Measurements from ENCODE around the gene C20orf144. TPM values are rescaled to one million over a fixed set of nuclear protein-coding genes. Genes with fewer than 3 reads are reported as not detected.
A peak's percentile ranks its signal among the peaks of the same experiment; 100 is the strongest.

Gene C20orf144
- total RNA-seq, 4 donors from 2014 or later = not detected

DNA sequence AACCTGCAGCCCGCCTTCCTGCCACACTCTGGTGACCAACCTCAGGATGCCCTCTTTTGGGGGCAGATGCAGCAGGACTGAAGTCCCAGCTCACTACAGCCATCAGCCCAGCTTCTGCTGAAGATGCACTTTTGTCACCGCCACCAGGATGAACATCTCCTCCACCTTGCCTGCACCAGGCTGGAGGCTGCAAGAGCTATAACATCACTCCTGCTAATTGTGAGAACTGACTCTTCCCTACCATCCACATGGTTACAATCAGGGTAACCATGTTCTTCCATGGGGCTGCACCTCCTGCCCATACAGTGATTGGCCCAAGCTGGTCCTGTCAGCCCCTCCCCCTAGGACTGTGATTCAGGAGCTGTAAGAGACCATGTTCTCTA is 2.6 kb downstream of the C20orf144 start:
- no peak for DNase-seq (ENCODE audit: low spot score in 2 of 2)
- H3K27ac ChIP-seq = no peak overlapping the region
- TF ChIP-seq EP300 (IDR thresholded peaks at IDR 0.05) = no peak
- no peak for TF ChIP-seq POLR2A (IDR thresholded peaks at IDR 0.05)
- no peak for TF ChIP-seq POLR2AphosphoS5 (IDR thresholded peaks at IDR 0.05)
- TF ChIP-seq, protein P1, sequence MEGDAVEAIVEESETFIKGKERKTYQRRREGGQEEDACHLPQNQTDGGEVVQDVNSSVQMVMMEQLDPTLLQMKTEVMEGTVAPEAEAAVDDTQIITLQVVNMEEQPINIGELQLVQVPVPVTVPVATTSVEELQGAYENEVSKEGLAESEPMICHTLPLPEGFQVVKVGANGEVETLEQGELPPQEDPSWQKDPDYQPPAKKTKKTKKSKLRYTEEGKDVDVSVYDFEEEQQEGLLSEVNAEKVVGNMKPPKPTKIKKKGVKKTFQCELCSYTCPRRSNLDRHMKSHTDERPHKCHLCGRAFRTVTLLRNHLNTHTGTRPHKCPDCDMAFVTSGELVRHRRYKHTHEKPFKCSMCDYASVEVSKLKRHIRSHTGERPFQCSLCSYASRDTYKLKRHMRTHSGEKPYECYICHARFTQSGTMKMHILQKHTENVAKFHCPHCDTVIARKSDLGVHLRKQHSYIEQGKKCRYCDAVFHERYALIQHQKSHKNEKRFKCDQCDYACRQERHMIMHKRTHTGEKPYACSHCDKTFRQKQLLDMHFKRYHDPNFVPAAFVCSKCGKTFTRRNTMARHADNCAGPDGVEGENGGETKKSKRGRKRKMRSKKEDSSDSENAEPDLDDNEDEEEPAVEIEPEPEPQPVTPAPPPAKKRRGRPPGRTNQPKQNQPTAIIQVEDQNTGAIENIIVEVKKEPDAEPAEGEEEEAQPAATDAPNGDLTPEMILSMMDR (IDR thresholded peaks at IDR 0.05) = no peak
- H3K4me1 ChIP-seq = peaks cover 52% of the 10 kb centered on the region
- 96% methylated on average over 2 of the region's 2 CpGs for WGBS
- peaks cover 5% of the 10 kb centered on the region for H3K36me3 ChIP-seq
- H3K4me3 ChIP-seq = no peak overlapping the region
- no peaks in the 10 kb centered on the region for H3K27me3 ChIP-seq
- H3K9me3 ChIP-seq = no peaks in the 10 kb centered on the region

DNA sequence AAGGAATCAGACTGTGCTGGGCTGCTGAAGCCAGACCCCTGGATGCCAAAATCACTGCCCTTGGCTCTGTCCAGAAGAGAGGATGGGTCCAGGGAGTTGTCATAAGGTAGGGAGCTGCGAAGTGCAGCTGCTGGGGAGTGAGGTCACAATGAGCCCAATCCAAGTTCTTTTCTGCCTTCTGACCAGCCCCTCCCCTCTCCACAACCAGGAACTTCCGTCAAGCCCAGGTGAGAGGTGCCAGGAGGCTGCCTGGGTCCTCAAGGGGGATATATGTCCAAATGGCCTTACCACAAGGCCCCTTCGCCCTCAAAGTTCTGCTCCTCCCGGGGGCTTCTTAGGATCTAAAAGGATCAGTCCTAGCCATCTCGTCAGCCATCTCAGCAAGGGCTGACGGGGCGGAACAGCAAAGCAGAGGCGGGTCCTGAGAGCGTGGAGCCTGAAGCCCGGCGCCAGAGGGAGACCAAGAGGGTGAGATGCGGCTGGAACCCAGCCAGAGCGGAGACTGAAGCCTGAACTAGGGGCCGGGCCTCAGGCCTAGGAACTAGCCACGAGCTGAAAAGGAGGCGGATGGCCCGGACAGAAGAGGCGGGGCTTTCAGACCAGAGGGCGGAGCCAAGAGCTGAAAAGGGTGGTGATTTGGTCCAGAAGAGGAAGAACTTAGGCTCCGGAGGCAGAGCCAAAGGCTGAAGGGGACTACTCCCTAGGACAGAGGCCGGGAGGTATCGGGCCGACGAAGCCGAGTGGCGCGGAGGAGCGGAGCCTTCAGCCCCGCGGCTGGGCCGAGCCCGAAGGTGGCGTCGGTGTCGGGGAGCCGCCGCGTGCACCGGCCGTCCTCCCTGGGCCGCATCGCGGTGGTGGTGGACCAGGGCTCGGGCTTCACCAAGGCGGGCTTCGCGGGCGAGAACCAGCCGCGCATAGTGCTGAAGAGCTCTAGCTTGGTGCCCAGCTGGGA is 4.4 kb downstream of the C20orf144 start, which contains the start of gene ACTL10:
Gene ACTL10 (plus strand): TSS at position 651 of the 952 bp plus-strand sequence. CDS start 555 bp downstream, outside the sequence.
- Histone ChIP-seq H3K27ac (peak within 1 kb of the TSS; percentile 71), H3K27me3 (no peaks in the 10 kb centered on the region), H3K4me1 (peaks cover 53% of the 10 kb centered on the region), H3K9me3 (no peaks in the 10 kb centered on the region), H3K4me3 (peak within 1 kb of the TSS; percentile 56), H3K36me3 (peaks cover 2% of the 10 kb centered on the region)
- peak; percentile 98 for DNase-seq (ENCODE audit: low spot score in 2 of 2)
- under 1% methylated on average over 42 of the region's 50 CpGs for WGBS
- TF ChIP-seq POLR2A (IDR thresholded peaks at IDR 0.05) (peak in 1 of 2 donors; percentile 40), POLR2AphosphoS5 (IDR thresholded peaks at IDR 0.05) (no peak), EP300 (IDR thresholded peaks at IDR 0.05) (no peak)
- TF ChIP-seq, protein P1 (IDR thresholded peaks at IDR 0.05) = peak in 1 of 2 donors; percentile 29

DNA sequence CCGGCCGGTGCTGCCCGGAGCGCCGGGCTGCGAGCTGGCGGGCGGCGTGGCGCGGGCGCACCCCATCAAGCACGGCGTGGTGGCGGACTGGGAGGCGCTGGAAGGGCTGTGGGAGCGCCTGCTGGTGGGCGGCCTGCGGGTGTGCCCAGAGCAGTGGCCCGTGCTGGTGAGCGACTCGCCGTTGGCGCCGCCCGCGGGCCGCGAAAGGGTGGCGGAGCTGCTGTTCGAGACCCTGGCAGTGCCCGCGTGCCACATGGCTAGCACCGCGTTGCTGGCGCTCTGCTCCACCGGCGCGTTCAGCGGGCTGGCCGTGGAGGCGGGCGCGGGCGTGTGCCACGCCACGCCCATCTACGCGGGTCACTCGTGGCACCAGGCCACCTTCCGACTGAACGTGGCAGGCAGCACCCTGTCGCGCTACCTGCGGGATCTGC is 5.1 kb downstream of the C20orf144 start:
- no peaks in the 10 kb centered on the region for H3K27me3 ChIP-seq
- H3K9me3 ChIP-seq = no peaks in the 10 kb centered on the region
- WGBS = 0% methylated on average over 19 of the region's 55 CpGs
- peak overlapping the region; percentile 56 for H3K4me3 ChIP-seq
- TF ChIP-seq EP300 (IDR thresholded peaks at IDR 0.05) = no peak
- no peak for TF ChIP-seq POLR2AphosphoS5 (IDR thresholded peaks at IDR 0.05)
- no peak for TF ChIP-seq POLR2A (IDR thresholded peaks at IDR 0.05)
- TF ChIP-seq, protein P1 (IDR thresholded peaks at IDR 0.05) = no peak
- peaks cover 4% of the 10 kb centered on the region for H3K36me3 ChIP-seq
- H3K27ac ChIP-seq = peak overlapping the region; percentile 71
- no peak for DNase-seq (ENCODE audit: low spot score in 2 of 2)
- H3K4me1 ChIP-seq = peaks cover 55% of the 10 kb centered on the region

DNA sequence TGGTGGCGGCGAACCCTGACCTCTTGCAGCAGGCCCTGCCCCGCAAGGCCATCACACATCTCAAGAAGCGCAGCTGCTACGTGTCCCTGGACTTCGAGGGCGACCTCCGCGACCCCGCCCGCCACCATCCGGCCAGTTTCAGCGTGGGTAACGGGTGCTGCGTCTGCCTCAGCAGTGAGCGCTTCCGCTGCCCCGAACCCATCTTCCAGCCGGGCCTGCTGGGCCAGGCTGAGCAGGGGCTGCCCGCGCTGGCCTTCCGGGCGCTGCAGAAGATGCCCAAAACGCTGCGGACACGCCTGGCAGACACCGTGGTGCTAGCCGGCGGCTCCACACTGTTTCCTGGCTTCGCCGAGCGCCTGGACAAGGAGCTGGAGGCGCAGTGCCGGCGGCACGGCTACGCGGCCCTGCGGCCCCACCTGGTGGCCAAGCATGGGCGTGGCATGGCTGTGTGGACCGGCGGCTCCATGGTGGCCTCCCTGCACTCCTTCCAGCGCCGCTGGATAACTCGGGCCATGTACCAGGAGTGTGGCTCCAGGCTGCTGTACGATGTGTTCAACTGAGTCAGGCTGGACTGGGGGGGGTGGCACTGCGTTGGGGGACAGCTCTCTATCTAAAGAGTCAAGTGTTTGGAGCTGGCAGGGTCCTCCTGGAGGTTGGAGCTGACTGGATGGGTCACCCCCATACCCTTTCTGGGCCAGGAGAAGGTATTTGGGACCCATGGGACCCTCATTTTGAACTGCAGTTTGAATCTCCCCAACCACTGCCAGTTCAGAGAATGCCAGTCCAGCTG is 5.7 kb downstream of the C20orf144 start:
- peak overlapping the region; percentile 71 for H3K27ac ChIP-seq
- H3K9me3 ChIP-seq = no peaks in the 10 kb centered on the region
- peaks cover 58% of the 10 kb centered on the region for H3K4me1 ChIP-seq
- WGBS = 0% methylated on average over 11 of the region's 47 CpGs
- H3K36me3 ChIP-seq = peaks cover 4% of the 10 kb centered on the region
- TF ChIP-seq POLR2AphosphoS5 (IDR thresholded peaks at IDR 0.05) (peak in 1 of 3 donors; percentile 28), EP300 (IDR thresholded peaks at IDR 0.05) (no peak), POLR2A (IDR thresholded peaks at IDR 0.05) (no peak)
- TF ChIP-seq, protein P1 (IDR thresholded peaks at IDR 0.05) = peak; percentile 82 to 90
- peak overlapping the region; percentile 56 for H3K4me3 ChIP-seq
- no peaks in the 10 kb centered on the region for H3K27me3 ChIP-seq
- peak; percentile 86 to 91 for DNase-seq (ENCODE audit: low spot score in 2 of 2)
